ENCODE measurements around the gene DEFB121.

- TF ChIP-seq EZH2 (IDR thresholded peaks at IDR 0.05; ENCODE audit: borderline replicate concordance, low read length) (no peak), CTCF (conservative IDR thresholded peaks at IDR 0.05 in 1 of 2, IDR thresholded peaks at IDR 0.05 in 1 of 2; ENCODE audit: extremely low read depth in 1 of 2, insufficient read depth in 1 of 2, low read depth in 1 of 2, low read length in 2 of 2) (no peak)
Observed at GRCh38 chr20:31454361-31454760, 48.3 kb upstream of the DEFB121 start.

Data from mammary epithelial cell (primary cell).